Pancreas (tissue), 10 donors: ENCODE data around the gene CYGB. TPM values are rescaled to one million over a fixed set of nuclear protein-coding genes. Genes with fewer than 3 reads are reported as not detected.
A peak's percentile ranks its signal among the peaks of the same experiment; 100 is the strongest.

Experiments
- ATAC-seq, 4 donors: fragments of 200-7000 bp; cut with Tn5 transposase; one replicate each; pipeline versions ENCODE4 v1.8.0 to v1.9.1; 2020; ENCODE audit warnings: mild to moderate bottlenecking in 4 of 4, moderate library complexity in 4 of 4
- DNase-seq, 6 donors: peaks; one replicate each; pipeline ENCODE4 v3.0.0-alpha.2; 2020
- FAIRE-seq: peaks from 2 replicates; lab custom pipeline; 2012; peaks lifted over from hg19 to GRCh38; lab: Jason Lieb, UNC
- H3K27ac ChIP-seq, 4 donors: fragments of 200-600 bp; sonication (generic); 1 replicate in 3 of 4; 2 replicates in 1 of 4; pipeline versions ENCODE4 v1.5.0 to v1.8.0; 2020
- H3K27me3 ChIP-seq, 4 donors: fragments of 200-600 bp; one replicate each; pipeline ENCODE4 v1.8.0; 2021
- H3K36me3 ChIP-seq, 3 donors: fragments of 200-600 bp; sonication (generic) in 1 of 3; one replicate each; pipeline versions ENCODE4 v1.5.0 to v1.8.0; 2020 to 2021
- H3K4me1 ChIP-seq, 3 donors: fragments of 200-600 bp; one replicate each; pipeline ENCODE4 v1.8.0; 2021
- H3K4me3 ChIP-seq, 4 donors: fragments of 200-600 bp; sonication (generic) in 2 of 4; one replicate each; pipeline versions ENCODE4 v1.5.0 to v1.8.0; 2020 to 2021
- H3K9me3 ChIP-seq, 4 donors: fragments of 200-600 bp; one replicate each; pipeline ENCODE4 v1.8.0; 2021
- CTCF ChIP-seq, 4 donors: fragments of 200-600 bp; sonication (generic) in 3 of 4; IDR thresholded peaks; one replicate each; pipeline versions ENCODE4 v1.5.0 to v1.8.0; 2021; ENCODE audit warnings: antibody characterized with exemption in 4 of 4
- WGBS, 2 donors: extraction: QIAGEN DNeasy Blood & Tissue Kit; methylation state at CpG; one replicate each; pipeline ENCODE4 v1.1.7; 2013; 5-methylcytosine and 5-hydroxymethylcytosine counted together
- intact Hi-C, 3 donors: fragments of 100-400 bp; cut with DNase I; formaldehyde crosslinking; loops; one replicate each; pipeline versions ENCODE4 v1.11.1 to v1.14.2; 2022
- polyA plus RNA-seq, 2 donors: library from polyadenylated mRNA; stranded (reverse); fragments of 200-250 nt; gene quantifications; one replicate each; pipeline ENCODE4 v1.2.3, GENCODE V29; 2013
- total RNA-seq, 6 donors: library from RNA; stranded (reverse); fragmentation: NEBNext Ultra II Directional in 4 of 6; extraction: Animal tissue kit (Norgen Biotek cat#: 25700) in 4 of 6; gene quantifications; one replicate each; pipeline versions ENCODE4 v1.2.1 to v1.2.4, GENCODE V29; 2021 to 2023
- donor health status: healthy with polysubstance abuse.
- donor health status: DM: no; HTN: no; CAD: no; lungs with moderate emphysema.
- donor health status: DM: no; HTN: no; CAD: no.
- donor health status: control.
- donor health status: control.
- donor health status: Bipolar disorder and iron deficiency.
- donor health status: DM: yes; HTN: yes; CAD: no.
- donor health status: DM: no; HTN: no; CAD: no.
- donor health status: DM: no; HTN: no; CAD: no.
- donor health status: DM: yes; HTN: yes; CAD: no.

CYGB gene
- total and polyA plus RNA-seq, 8 donors = 2.6 to 15.7 (median 8.2) TPM

GRCh38 chr17:76545918-76546555 is 8.5 kb upstream of the CYGB start:
- no peak for TF ChIP-seq CTCF (IDR thresholded peaks at IDR 0.05)
- peak in 3 of 4 donors; percentile 3 to 44 (median 4) for ATAC-seq
- H3K27me3 ChIP-seq = no peaks in the 10 kb centered on the region
- peaks cover 11 to 36% (median 29%) of the 10 kb centered on the region in 3 donors for H3K4me1 ChIP-seq
- no peak for DNase-seq
- no peaks in the 10 kb centered on the region for H3K9me3 ChIP-seq
- no peak overlapping the region for H3K4me3 ChIP-seq
- no peaks in the 10 kb centered on the region for H3K36me3 ChIP-seq
- WGBS, 2 donors = 29 to 37% methylated on average over 13 of the region's 13 CpGs
- intact Hi-C loops = no loop called here
- peak overlapping the region; percentile 8 to 62 (median 38) for H3K27ac ChIP-seq
- no peak for FAIRE-seq

DNA sequence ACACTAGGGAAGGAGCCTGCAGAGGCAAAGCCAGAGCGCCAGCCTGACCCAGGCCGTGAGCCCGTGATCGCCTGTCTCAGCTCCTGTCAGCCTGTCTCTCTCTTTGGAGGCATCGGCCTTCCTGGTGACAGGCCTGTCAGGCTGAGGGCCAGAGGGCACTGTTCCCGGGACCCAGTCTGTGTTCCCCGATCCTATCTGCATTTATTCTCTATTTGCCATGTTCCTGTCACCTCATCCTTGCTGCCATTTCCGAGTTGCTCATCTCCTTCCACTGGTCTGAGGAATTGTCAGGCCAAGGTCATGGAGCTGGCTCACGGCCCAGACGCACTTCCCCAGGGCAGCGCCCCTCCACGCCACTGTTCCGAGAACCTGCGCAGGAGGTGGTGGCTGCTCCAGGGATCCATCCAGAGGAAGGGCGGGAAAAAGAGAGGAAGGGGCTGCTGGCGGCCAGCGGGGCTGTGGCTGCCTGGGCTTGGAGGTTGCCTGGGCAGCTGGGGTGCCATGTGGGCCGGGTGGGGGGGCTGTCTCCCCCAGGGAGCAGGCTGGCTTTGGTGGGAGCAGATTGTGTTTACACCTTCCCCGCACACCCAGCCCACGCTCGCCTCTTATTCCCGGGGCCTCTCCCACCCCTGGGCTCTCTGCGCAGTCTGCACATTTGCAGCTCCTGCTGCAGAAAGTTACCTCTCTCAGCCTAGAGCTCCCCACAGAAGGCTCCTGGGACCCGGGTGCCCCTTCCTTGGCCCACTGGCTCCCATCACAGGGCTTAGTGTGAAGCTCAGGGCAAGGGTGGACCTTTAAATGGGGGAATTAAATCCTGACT is 7.2 kb upstream of the CYGB start:
- Histone ChIP-seq H3K27me3 (no peaks in the 10 kb centered on the region), H3K36me3 (no peaks in the 10 kb centered on the region), H3K9me3 (no peaks in the 10 kb centered on the region), H3K27ac (peak overlapping the region in 1 of 4 donors; percentile 24), H3K4me3 (no peak overlapping the region), H3K4me1 (peaks cover 14 to 35% (median 26%) of the 10 kb centered on the region in 3 donors)
- FAIRE-seq (no peak), ATAC-seq (no peak), DNase-seq (peak in 1 of 6 donors; percentile 27)
- 29 to 32% methylated on average over 24 of the region's 24 CpGs for WGBS, 2 donors
- intact Hi-C loops = no loop called here
- no peak for TF ChIP-seq CTCF (IDR thresholded peaks at IDR 0.05)

GRCh38 chr17:76543826-76544545 is 6.5 kb upstream of the CYGB start:
- no peak overlapping the region for H3K27ac ChIP-seq
- no peaks in the 10 kb centered on the region for H3K36me3 ChIP-seq
- 33 to 34% methylated on average over 22 of the region's 22 CpGs for WGBS, 2 donors
- H3K27me3 ChIP-seq = no peaks in the 10 kb centered on the region
- intact Hi-C loops = no loop called here
- no peak for ATAC-seq
- no peak for TF ChIP-seq CTCF (IDR thresholded peaks at IDR 0.05)
- H3K4me1 ChIP-seq = peaks cover 13 to 34% (median 22%) of the 10 kb centered on the region in 3 donors
- no peak for FAIRE-seq
- peak in 1 of 6 donors; percentile 59 for DNase-seq
- H3K9me3 ChIP-seq = no peaks in the 10 kb centered on the region
- H3K4me3 ChIP-seq = no peak overlapping the region

DNA sequence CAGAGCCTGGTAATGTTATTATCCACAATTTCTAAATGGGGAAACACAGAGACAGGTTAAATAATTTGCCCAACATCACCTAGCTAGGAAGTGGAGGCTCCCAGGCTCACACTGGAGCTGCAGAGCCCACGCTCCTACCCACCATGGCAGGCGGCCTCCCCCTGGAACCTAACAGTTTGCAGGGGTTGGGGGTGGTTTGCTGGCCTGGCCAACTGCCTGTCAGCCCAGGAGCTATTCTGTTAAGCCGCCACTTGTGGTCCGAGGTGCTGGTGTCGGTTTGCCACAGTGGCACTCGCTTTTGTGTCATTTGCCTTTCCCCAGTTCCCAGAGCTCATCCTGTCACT is 5.9 kb upstream of the CYGB start:
- intact Hi-C loops = no loop called here
- DNase-seq = peak in 2 of 6 donors; percentile 9 to 33
- Histone ChIP-seq H3K36me3 (no peaks in the 10 kb centered on the region), H3K4me3 (no peak overlapping the region), H3K27ac (no peak overlapping the region), H3K27me3 (no peaks in the 10 kb centered on the region), H3K9me3 (no peaks in the 10 kb centered on the region), H3K4me1 (peaks cover 8 to 30% (median 18%) of the 10 kb centered on the region in 3 donors)
- FAIRE-seq = no peak
- TF ChIP-seq CTCF (IDR thresholded peaks at IDR 0.05) = no peak
- no peak for ATAC-seq
- 70 to 74% methylated on average over 6 of the region's 6 CpGs for WGBS, 2 donors
